H7 (cell line): ENCODE results near the gene FGF3. TPM values are rescaled to one million over a fixed set of nuclear protein-coding genes. Genes with fewer than 3 reads are reported as not detected.

Experiments used
- DNase-seq: peaks from one replicate; pipeline ENCODE4 v3.0.0; 2012
- H3K27me3 ChIP-seq: 2 replicates; pipeline ENCODE4 v1.6.0; 2011; ENCODE audit warnings: mild to moderate bottlenecking, low read length; ENCODE audit not compliant: control insufficient read depth, insufficient read depth
- H3K36me3 ChIP-seq: replicated peaks from 2 replicates; pipeline ENCODE4 v1.5.1; 2011; ENCODE audit warnings: low read length; ENCODE audit not compliant: control insufficient read depth, insufficient read depth
- H3K4me3 ChIP-seq: 2 replicates; pipeline ENCODE4 v1.5.1; 2011; ENCODE audit warnings: low read depth, mild to moderate bottlenecking, control low read depth, low read length, moderate library complexity; ENCODE audit not compliant: insufficient read depth
- total RNA-seq: library from RNA; depleted of rRNA; stranded (reverse); fragments of >200 nt; shearing (Covaris generic); gene quantifications from 2 replicates; pipeline ENCODE4 v1.2.3, GENCODE V29; 2014; rRNA removed

FGF3 gene
- total RNA-seq, 1 experiment from 2014 or later = not detected

DNA sequence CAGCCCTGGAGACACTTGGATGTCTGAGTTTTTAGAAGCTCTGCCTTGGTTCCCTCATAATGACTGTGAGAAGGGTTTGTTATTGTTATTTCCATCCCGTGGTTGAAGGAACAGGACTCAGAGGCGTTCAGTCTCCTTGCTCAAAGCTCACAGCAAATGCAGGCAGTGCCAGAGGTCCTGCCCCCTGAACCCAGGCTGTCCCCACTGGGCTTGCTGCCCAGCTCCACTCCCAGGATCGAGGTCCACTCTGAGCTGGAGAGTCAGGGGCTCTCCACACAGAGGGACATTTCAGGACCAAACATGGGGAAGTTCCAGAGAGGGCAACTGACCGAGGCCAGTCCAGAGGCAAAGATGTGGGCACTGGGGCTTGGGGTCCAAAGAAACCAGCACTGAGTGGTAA, 58.9 kb downstream of the FGF3 start:
- Histone ChIP-seq H3K4me3 (no peak overlapping the region), H3K27me3 (no peaks in the 10 kb centered on the region), H3K36me3 (no peaks in the 10 kb centered on the region)
- DNase-seq = no peak

Other genes with a start within 250 kb of the FGF3 start
- 220 and 292 TPM in 2 replicates for gene CCND1, start 178.3 kb downstream of the FGF3 start, total RNA-seq
- gene LTO1, start 144.1 kb downstream of the FGF3 start, total RNA-seq = 12.3 and 13.9 TPM in 2 replicates
- gene FGF19, start 115.4 kb downstream of the FGF3 start, total RNA-seq = 36.7 and 42.8 TPM in 2 replicates
- 11.8 and 15.9 TPM in 2 replicates for gene FGF4, start 44.1 kb downstream of the FGF3 start, total RNA-seq